Upper lobe of left lung (tissue), 6 donors: ENCODE measurements around the gene RERE. TPM values are rescaled to one million over a fixed set of nuclear protein-coding genes. Genes with fewer than 3 reads are reported as not detected.

Source experiments
- ATAC-seq, 2 donors: fragments of 200-7000 bp; cut with Tn5 transposase; one replicate each; pipeline ENCODE4 v1.9.1; 2022; ENCODE audit warnings: mild to moderate bottlenecking in 2 of 2, moderate library complexity in 2 of 2; ENCODE audit not compliant: low FRiP score in 2 of 2
- DNase-seq, 2 donors: peaks; one replicate each; pipeline ENCODE4 v3.0.0-alpha.2; 2019 to 2020
- H3K27ac ChIP-seq, 4 donors: fragments of 200-600 bp; sonication (generic); one replicate each; pipeline ENCODE4 v1.5.1; 2016 to 2019
- H3K27me3 ChIP-seq, 4 donors: fragments of 200-600 bp; sonication (generic); one replicate each; pipeline ENCODE4 v1.5.1; 2017 to 2019
- H3K36me3 ChIP-seq, 4 donors: fragments of 200-600 bp; sonication (generic); one replicate each; pipeline ENCODE4 v1.5.1; 2016 to 2019
- H3K4me1 ChIP-seq, 4 donors: fragments of 200-600 bp; sonication (generic); one replicate each; pipeline ENCODE4 v1.5.1; 2018 to 2019
- H3K4me3 ChIP-seq, 4 donors: fragments of 200-600 bp; sonication (generic); one replicate each; pipeline ENCODE4 v1.5.1; 2017 to 2019; ENCODE audit warnings: mild to moderate bottlenecking in 2 of 4, moderate library complexity in 1 of 4
- H3K9me3 ChIP-seq, 4 donors: fragments of 200-600 bp; sonication (generic); one replicate each; pipeline ENCODE4 v1.5.1; 2018 to 2019
- EP300 ChIP-seq, 4 donors: sonication (generic); formaldehyde crosslinking; IDR thresholded peaks; one replicate each; pipeline ENCODE4 v1.5.1; 2017; ENCODE audit warnings: antibody characterized with exemption in 4 of 4, control low read depth in 2 of 4
- POLR2A ChIP-seq, 4 donors: fragments of 450-650 bp; IDR thresholded peaks; one replicate each; pipeline ENCODE4 v1.5.1; 2016 to 2017; ENCODE audit warnings: antibody characterized with exemption in 4 of 4, mild to moderate bottlenecking in 2 of 4
- POLR2AphosphoS5 ChIP-seq, 2 donors: sonication (generic); formaldehyde crosslinking; IDR thresholded peaks; one replicate each; pipeline ENCODE4 v1.5.1; 2017; ENCODE audit warnings: antibody characterized with exemption in 2 of 2
- WGBS, 2 donors: methylation state at CpG; one replicate each; pipeline ENCODE4 v1.1.5; 2017 to 2018; 5-methylcytosine and 5-hydroxymethylcytosine counted together
- total RNA-seq, 6 donors: library from RNA; depleted of rRNA in 4 of 6; stranded (reverse); fragments of >200 nt in 4 of 6; gene quantifications; one replicate each; pipeline versions ENCODE4 v1.1.0 to v1.2.1, GENCODE V29; 2016 to 2021
- TF ChIP-seq, protein P1 (sequence below), 6 experiments: fragments of 450-650 bp in 4 of 6; fragments of 200-600 bp in 2 of 6; sonication (generic) in 2 of 6; IDR thresholded peaks; one replicate each; pipeline ENCODE4 v1.5.1; 2016 to 2019; ENCODE audit warnings: antibody characterized with exemption in 6 of 6
- donor health status: DM: no; HTN: no; CAD: no; lungs with moderate emphysema.
- donor health status: DM: no; HTN: yes; CAD: no; lungs with severe emphysema.

RERE gene
- total RNA-seq, 6 donors from 2014 or later = 75.5 to 222 (median 104) TPM

DNA sequence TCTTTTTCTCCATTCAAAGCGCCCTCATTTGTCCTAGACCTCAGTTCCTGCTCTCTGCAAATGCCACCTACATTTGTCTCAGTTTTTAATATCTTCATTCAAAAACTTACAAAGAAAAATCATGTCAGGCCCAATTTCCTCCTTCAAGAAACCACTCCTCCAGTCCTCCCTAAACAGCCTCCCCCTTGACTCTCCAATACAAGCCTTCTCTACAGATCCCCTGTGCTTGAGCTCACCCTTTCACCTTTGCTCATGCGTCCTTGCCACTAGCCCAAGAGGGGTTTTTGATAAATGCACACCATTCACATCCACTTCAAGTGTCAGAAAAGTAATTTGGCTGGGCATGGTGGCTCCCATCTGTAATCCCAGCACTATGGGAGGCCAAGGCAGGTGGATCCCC is 140.6 kb downstream of the RERE start:
- 96 to 97% methylated on average over 2 of the region's 2 CpGs for WGBS, 2 donors
- peaks cover 17 to 49% (median 27%) of the 10 kb centered on the region in 4 donors for H3K4me1 ChIP-seq
- no peak for DNase-seq
- H3K9me3 ChIP-seq = no peaks in the 10 kb centered on the region
- no peak overlapping the region for H3K4me3 ChIP-seq
- TF ChIP-seq EP300 (IDR thresholded peaks at IDR 0.05) = no peak
- TF ChIP-seq POLR2A (IDR thresholded peaks at IDR 0.05) = no peak
- TF ChIP-seq, protein P1, sequence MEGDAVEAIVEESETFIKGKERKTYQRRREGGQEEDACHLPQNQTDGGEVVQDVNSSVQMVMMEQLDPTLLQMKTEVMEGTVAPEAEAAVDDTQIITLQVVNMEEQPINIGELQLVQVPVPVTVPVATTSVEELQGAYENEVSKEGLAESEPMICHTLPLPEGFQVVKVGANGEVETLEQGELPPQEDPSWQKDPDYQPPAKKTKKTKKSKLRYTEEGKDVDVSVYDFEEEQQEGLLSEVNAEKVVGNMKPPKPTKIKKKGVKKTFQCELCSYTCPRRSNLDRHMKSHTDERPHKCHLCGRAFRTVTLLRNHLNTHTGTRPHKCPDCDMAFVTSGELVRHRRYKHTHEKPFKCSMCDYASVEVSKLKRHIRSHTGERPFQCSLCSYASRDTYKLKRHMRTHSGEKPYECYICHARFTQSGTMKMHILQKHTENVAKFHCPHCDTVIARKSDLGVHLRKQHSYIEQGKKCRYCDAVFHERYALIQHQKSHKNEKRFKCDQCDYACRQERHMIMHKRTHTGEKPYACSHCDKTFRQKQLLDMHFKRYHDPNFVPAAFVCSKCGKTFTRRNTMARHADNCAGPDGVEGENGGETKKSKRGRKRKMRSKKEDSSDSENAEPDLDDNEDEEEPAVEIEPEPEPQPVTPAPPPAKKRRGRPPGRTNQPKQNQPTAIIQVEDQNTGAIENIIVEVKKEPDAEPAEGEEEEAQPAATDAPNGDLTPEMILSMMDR (IDR thresholded peaks at IDR 0.05) = no peak
- no peak for TF ChIP-seq POLR2AphosphoS5 (IDR thresholded peaks at IDR 0.05)
- H3K27ac ChIP-seq = no peak overlapping the region
- no peak for ATAC-seq
- no peaks in the 10 kb centered on the region for H3K36me3 ChIP-seq
- no peaks in the 10 kb centered on the region for H3K27me3 ChIP-seq

DNA sequence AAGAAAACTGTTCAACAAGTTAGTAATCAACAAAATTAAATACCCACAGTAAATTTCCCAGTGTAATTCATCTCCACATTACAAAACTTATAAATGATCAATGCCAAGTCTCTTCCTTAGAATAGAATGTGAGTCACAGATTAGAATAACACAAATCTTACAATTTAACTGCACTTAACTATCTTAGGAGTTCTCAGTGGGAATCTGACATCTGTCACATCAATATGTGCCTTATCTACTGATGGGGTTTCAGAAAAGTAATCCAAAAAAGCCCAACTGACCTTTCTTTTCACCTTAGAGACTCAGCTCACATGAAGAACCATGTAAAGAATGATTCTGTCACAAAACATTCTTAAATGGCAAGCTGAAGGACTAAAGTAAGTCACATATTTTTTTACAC is 141.4 kb downstream of the RERE start:
- no peak overlapping the region for H3K27ac ChIP-seq
- no peaks in the 10 kb centered on the region for H3K9me3 ChIP-seq
- TF ChIP-seq EP300 (IDR thresholded peaks at IDR 0.05) (no peak), POLR2AphosphoS5 (IDR thresholded peaks at IDR 0.05) (no peak), POLR2A (IDR thresholded peaks at IDR 0.05) (no peak)
- TF ChIP-seq, protein P1 (IDR thresholded peaks at IDR 0.05) = no peak
- H3K36me3 ChIP-seq = no peaks in the 10 kb centered on the region
- no peak overlapping the region for H3K4me3 ChIP-seq
- ATAC-seq (no peak), DNase-seq (no peak)
- H3K27me3 ChIP-seq = no peaks in the 10 kb centered on the region
- peaks cover 15 to 47% (median 28%) of the 10 kb centered on the region in 4 donors for H3K4me1 ChIP-seq

DNA sequence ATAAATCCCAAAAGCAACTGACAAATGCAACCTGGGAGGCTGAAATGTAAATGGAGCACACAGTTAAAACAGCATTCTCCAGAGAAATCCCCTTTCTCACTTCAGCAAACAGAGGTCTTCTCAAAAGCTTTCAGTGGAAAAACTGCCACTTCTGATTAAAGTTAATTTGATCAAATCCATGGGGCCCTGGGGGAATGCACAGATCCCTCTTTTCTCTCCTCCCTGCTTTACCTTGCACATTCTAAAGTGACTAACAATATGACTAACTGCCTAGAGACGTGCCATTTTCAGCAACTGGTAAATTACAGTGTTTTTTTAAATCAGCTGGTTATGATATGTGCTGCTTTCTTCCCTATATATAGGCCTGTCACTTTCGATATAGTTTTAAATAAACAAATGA is 142.5 kb downstream of the RERE start:
- TF ChIP-seq, protein P1 (IDR thresholded peaks at IDR 0.05) = no peak
- TF ChIP-seq POLR2AphosphoS5 (IDR thresholded peaks at IDR 0.05) = no peak
- TF ChIP-seq EP300 (IDR thresholded peaks at IDR 0.05) = no peak
- TF ChIP-seq POLR2A (IDR thresholded peaks at IDR 0.05) = no peak
- H3K4me3 ChIP-seq = no peak overlapping the region
- DNase-seq (no peak), ATAC-seq (no peak)
- H3K27ac ChIP-seq = peak overlapping the region in 1 of 4 donors; percentile 13
- no peaks in the 10 kb centered on the region for H3K36me3 ChIP-seq
- 70 to 78% methylated on average over 2 of the region's 2 CpGs for WGBS, 2 donors
- peaks cover 23 to 47% (median 34%) of the 10 kb centered on the region in 4 donors for H3K4me1 ChIP-seq
- no peaks in the 10 kb centered on the region for H3K9me3 ChIP-seq
- H3K27me3 ChIP-seq = no peaks in the 10 kb centered on the region

DNA sequence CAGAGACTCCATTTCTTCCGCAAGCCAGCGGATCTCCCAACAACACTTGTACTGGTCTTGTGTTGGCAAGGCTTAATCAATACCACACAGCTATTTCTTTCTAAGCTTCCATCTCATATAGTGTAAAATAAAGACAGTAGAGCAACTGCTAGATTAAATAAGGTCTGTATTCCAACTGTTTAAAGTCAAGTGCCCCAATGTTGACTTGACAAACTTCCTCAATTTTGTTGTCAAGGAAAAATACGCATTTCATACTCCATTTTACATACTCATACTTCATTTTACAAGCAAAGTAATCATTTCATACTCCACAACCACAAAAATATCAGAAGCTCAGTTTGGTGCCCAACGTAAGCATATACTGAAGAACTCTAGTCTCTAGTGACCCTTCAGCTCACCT is 143.0 kb downstream of the RERE start:
- Histone ChIP-seq H3K27me3 (no peaks in the 10 kb centered on the region), H3K9me3 (no peaks in the 10 kb centered on the region), H3K4me1 (peaks cover 21 to 45% (median 29%) of the 10 kb centered on the region in 4 donors), H3K4me3 (no peak overlapping the region), H3K27ac (peak overlapping the region in 2 of 4 donors; percentile 5 to 13), H3K36me3 (no peaks in the 10 kb centered on the region)
- TF ChIP-seq EP300 (IDR thresholded peaks at IDR 0.05) (no peak), POLR2AphosphoS5 (IDR thresholded peaks at IDR 0.05) (no peak), POLR2A (IDR thresholded peaks at IDR 0.05) (no peak)
- TF ChIP-seq, protein P1 (IDR thresholded peaks at IDR 0.05) = no peak
- DNase-seq (no peak), ATAC-seq (no peak)
- WGBS, 2 donors = 61 to 66% methylated on average over 4 of the region's 4 CpGs

DNA sequence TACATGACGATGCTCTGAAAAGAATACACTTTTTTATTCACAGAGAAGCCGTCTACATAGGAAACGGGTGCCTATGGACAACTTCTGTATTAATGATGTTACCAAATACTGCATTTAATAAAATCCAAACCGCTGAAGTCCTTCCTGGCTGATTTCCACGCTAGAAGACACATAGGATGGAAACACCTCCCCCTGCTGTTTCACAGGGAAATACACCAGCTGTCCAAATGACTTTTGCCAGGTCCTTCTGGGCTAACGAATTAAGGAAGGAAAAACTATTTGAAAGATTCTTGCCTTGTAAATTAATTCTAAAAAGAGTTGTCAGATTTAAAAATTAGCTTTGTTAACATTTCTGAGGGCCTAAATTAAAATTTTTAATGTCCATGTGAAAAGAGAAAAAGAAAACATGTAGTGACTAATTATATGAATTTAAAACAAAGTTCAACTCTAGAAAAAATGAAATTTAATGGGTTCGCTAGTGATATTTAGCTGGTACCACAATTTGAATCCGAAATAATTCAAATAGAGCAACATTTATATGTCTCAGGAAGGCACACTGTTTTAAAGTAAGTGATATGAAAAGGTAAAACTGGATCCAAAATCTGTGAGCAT is 146.0 kb downstream of the RERE start:
- Histone ChIP-seq H3K36me3 (no peaks in the 10 kb centered on the region), H3K27ac (no peak overlapping the region), H3K4me1 (peaks cover 16 to 48% (median 35%) of the 10 kb centered on the region in 4 donors), H3K4me3 (no peak overlapping the region), H3K9me3 (no peaks in the 10 kb centered on the region), H3K27me3 (no peaks in the 10 kb centered on the region)
- 28 to 29% methylated on average over 8 of the region's 8 CpGs for WGBS, 2 donors
- ATAC-seq = peak in 1 of 2 donors; percentile 80
- peak in 1 of 2 donors; percentile 36 for DNase-seq
- TF ChIP-seq POLR2AphosphoS5 (IDR thresholded peaks at IDR 0.05) (peak in 1 of 2 donors; percentile 10), EP300 (IDR thresholded peaks at IDR 0.05) (no peak), POLR2A (IDR thresholded peaks at IDR 0.05) (no peak)
- TF ChIP-seq, protein P1 (IDR thresholded peaks at IDR 0.05) = peak; percentile 60 to 78 (median 74)
